ENCODE results near the gene PMEL.
A peak's percentile ranks its signal among the peaks of the same experiment; 100 is the strongest.

Gene PMEL

DNA sequence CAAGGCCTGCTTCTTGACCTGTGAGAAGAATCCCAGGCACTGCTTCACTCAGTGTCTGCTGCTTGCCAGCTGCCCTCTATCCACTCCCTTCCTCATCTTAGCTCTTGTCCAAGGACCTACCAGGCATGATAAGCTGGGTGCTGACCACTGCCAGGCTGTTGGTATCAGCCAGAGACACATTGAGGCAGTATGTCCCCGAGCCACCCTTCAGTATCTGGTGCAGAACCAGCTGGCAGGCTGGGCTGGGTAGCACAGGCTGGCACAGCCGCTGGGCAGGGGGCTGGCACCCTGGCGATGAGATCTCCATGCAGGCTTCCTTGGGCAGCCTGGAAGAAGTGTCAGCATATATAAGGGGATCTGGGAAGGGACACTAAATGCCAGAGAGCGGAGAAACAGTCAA is 10.5 kb downstream of the PMEL start:
- no peak for TF ChIP-seq CTCF (IDR thresholded peaks at IDR 0.05; ENCODE audit: low read depth, low read length)
- no peak overlapping the region for H3K4me3 ChIP-seq (ENCODE audit: low read depth, low read length)

DNA sequence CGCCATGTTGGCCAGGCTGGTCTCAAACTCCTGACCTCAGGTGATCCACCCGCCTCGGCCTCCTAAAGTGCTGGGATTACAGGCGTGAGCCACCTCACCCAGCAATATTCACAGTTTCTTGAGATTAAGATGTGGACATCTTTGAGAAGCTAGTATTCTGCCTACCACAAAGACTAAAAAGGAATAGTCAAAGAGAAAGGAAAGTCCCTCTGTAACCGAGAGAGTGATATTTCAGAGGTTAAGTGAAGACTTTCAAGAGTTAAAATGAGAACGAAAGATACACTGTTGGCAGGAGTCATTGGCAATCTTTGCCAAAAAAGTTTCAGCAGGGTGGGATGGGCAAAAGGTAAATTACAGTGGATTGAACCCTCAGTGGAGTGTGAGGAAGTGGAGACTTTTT is 19.3 kb downstream of the PMEL start:
- H3K4me3 ChIP-seq (ENCODE audit: low read depth, low read length), result no peak overlapping the region
- TF ChIP-seq CTCF (IDR thresholded peaks at IDR 0.05; ENCODE audit: low read depth, low read length), result no peak

GRCh38 chr12:55942577-55943136 is 23.2 kb downstream of the PMEL start:
- H3K4me3 ChIP-seq (ENCODE audit: low read depth, low read length), result no peak overlapping the region
- no peak for TF ChIP-seq CTCF (IDR thresholded peaks at IDR 0.05; ENCODE audit: low read depth, low read length)

GRCh38 chr12:55942055-55942454 is 23.8 kb downstream of the PMEL start:
- H3K4me3 ChIP-seq (ENCODE audit: low read depth, low read length), result no peak overlapping the region
- no peak for TF ChIP-seq CTCF (IDR thresholded peaks at IDR 0.05; ENCODE audit: low read depth, low read length)

- TF ChIP-seq CTCF (IDR thresholded peaks at IDR 0.05; ENCODE audit: low read depth, low read length), result peak; percentile 88
- no peak overlapping the region for H3K4me3 ChIP-seq (ENCODE audit: low read depth, low read length)
Observed at GRCh38 chr12:55940065-55940732, 25.6 kb downstream of the PMEL start.

DNA sequence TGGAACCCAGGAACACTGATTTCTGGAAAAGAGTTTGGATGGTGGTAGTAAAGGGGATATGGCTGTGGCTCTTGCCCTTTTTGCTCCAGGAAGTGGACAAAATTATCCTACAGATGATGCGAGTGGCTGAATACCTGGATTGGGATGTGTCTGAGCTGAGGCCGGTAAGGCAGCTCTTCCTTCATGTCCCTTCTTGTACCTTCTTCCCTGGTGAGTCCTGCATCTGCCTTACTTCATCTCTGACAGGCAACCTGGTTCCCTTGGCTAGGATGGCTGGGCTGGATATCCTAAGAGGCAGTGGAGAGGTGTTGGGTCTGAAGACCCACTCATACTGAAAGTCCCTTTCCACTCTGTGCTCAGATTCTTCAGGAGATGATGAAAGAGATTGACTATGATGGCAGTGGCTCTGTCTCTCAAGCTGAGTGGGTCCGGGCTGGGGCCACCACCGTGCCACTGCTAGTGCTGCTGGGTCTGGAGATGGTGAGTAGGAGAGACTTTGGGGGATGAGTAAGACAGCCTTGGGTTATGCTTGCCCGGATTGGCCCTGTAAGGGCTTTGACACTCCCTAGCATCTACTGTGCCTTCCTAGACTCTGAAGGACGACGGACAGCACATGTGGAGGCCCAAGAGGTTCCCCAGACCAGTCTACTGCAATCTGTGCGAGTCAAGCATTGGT is 26.9 kb downstream of the PMEL start:
- TF ChIP-seq CTCF (IDR thresholded peaks at IDR 0.05; ENCODE audit: low read depth, low read length), result no peak

DNA sequence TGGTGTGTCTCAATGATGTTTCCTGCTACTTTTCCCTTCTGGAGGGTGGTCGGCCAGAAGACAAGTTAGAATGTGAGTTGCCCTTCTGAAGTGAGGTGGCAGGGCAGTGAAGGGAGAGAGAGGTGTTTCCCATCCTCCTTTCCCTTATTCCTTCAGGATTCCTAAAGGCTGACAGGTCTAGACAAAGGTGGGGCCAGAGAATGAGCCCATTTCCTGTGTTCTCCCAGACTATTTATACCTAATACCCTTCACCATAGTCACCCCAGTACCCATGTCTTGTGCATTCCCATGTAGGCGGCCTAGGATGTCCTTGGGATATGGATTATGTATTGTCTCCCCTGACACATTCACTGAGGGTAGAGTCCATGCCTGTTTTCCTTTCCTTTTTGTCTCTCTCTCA is 27.9 kb downstream of the PMEL start:
- TF ChIP-seq CTCF (IDR thresholded peaks at IDR 0.05; ENCODE audit: low read depth, low read length), result no peak
- H3K4me3 ChIP-seq (ENCODE audit: low read depth, low read length), result no peak overlapping the region

More for the DNA sequence above, 26.9 kb downstream of the PMEL start:
- H3K4me3 ChIP-seq (ENCODE audit: low read depth, low read length), result no peak overlapping the region

All from WI38 (cell line).